Left lung (tissue), 10 donors: Measurements from ENCODE around the gene KCNA3. TPM values are rescaled to one million over a fixed set of nuclear protein-coding genes. Genes with fewer than 3 reads are reported as not detected.

Experiments
- ATAC-seq: fragments of 200-7000 bp; cut with Tn5 transposase; one replicate; pipeline ENCODE4 v1.9.1; 2020; ENCODE audit warnings: moderate library complexity
- DNase-seq, 4 donors: peaks; one replicate each; pipeline ENCODE4 v3.0.0-alpha.2; 2013 to 2020
- H3K27ac ChIP-seq, 2 donors: fragments of 200-600 bp; sonication (generic) in 1 of 2; one replicate each; pipeline versions ENCODE4 v1.5.0 to v1.8.0; 2020 to 2021
- H3K27me3 ChIP-seq, 2 donors: fragments of 200-600 bp; sonication (generic) in 1 of 2; one replicate each; pipeline versions ENCODE4 v1.5.0 to v1.8.0; 2020 to 2021
- H3K36me3 ChIP-seq, 2 donors: fragments of 200-600 bp; sonication (generic) in 1 of 2; one replicate each; pipeline versions ENCODE4 v1.5.0 to v1.8.0; 2020 to 2021
- H3K4me1 ChIP-seq, 2 donors: fragments of 200-600 bp; one replicate each; pipeline ENCODE4 v1.8.0; 2021
- H3K4me3 ChIP-seq, 2 donors: fragments of 200-600 bp; sonication (generic) in 1 of 2; one replicate each; pipeline versions ENCODE4 v1.5.0 to v1.8.0; 2020 to 2021; ENCODE audit warnings: mild to moderate bottlenecking in 1 of 2
- H3K9me3 ChIP-seq, 2 donors: fragments of 200-600 bp; sonication (generic) in 1 of 2; one replicate each; pipeline versions ENCODE4 v1.5.0 to v1.8.0; 2020 to 2021
- intact Hi-C, 2 donors: fragments of 100-400 bp; cut with DNase I; formaldehyde crosslinking; loops; one replicate each; pipeline versions ENCODE4 v1.11.2 to v1.14.2; 2022
- polyA plus RNA-seq, 6 donors: library from polyadenylated mRNA; unstranded; fragments of 120-200 nt; gene quantifications; one replicate each; pipeline ENCODE4 v1.2.1, GENCODE V29; 2013; ENCODE audit not compliant: insufficient read length in 6 of 6
- total RNA-seq, 2 donors: library from RNA; stranded (reverse); fragmentation: NEBNext Ultra II Directional; extraction: Animal tissue kit (Norgen Biotek cat#: 25700); gene quantifications; one replicate each; pipeline ENCODE4 v1.2.1, GENCODE V29; 2021
- TF ChIP-seq, protein P1 (sequence below), 2 donors: fragments of 200-600 bp; sonication (generic) in 1 of 2; IDR thresholded peaks; one replicate each; pipeline versions ENCODE4 v1.5.0 to v1.8.0; 2021; ENCODE audit warnings: antibody characterized with exemption in 2 of 2
- donor health status: DM: no; HTN: yes; CAD: no.
- donor health status: DM: no; HTN: no; CAD: no.

KCNA3 gene
- total and polyA plus RNA-seq, 8 donors: 0.81 to 11.3 (median 1.0) TPM

DNA sequence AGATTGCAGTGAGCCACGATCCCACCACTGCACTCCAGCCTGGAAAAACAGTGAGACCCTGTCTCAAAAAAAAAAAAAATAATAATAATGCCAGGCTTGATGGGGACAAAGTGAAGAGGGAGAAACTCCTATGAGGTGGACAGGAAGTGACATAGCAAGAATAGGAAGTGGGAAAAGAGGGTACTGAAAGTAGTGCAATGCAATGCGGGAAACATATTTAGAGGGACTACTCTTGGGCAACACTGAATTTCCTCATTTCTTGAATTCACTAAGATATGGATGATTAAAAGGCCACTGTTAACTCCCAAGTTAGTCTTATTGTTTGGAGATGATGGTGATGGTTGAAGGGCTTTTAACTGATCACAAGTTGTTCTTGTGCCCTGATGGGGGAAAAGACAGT lies 47.0 kb downstream of the KCNA3 start:
- intact Hi-C loops: no loop called here
- H3K27ac ChIP-seq: peak overlapping the region in 1 of 2 donors; percentile 42
- no peaks in the 10 kb centered on the region for H3K27me3 ChIP-seq
- DNase-seq (no peak), ATAC-seq (no peak)
- H3K4me3 ChIP-seq: no peak overlapping the region
- H3K4me1 ChIP-seq: peaks cover 0 to 20% of the 10 kb centered on the region in 2 donors
- no peaks in the 10 kb centered on the region for H3K9me3 ChIP-seq
- no peaks in the 10 kb centered on the region for H3K36me3 ChIP-seq
- TF ChIP-seq, protein P1, sequence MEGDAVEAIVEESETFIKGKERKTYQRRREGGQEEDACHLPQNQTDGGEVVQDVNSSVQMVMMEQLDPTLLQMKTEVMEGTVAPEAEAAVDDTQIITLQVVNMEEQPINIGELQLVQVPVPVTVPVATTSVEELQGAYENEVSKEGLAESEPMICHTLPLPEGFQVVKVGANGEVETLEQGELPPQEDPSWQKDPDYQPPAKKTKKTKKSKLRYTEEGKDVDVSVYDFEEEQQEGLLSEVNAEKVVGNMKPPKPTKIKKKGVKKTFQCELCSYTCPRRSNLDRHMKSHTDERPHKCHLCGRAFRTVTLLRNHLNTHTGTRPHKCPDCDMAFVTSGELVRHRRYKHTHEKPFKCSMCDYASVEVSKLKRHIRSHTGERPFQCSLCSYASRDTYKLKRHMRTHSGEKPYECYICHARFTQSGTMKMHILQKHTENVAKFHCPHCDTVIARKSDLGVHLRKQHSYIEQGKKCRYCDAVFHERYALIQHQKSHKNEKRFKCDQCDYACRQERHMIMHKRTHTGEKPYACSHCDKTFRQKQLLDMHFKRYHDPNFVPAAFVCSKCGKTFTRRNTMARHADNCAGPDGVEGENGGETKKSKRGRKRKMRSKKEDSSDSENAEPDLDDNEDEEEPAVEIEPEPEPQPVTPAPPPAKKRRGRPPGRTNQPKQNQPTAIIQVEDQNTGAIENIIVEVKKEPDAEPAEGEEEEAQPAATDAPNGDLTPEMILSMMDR (IDR thresholded peaks at IDR 0.05): no peak

DNA sequence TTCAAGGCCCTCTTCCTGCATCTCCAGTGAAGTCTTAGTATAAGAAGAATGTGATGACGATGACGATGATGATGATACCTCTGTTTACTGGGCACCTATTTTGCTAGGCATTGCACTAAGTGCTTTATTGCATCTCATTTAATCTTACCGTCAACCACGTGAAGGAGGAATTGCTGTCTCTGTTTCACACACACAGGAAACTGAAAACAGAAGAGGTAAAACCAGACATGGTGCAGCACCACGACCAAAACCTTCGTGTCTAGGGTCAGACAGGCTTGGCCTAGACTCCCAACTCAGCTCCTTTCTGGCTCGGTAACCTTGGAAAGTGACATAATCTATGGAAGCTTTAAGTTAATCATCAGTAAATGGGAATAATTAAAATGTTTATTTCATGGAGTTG lies 47.9 kb downstream of the KCNA3 start:
- H3K36me3 ChIP-seq: no peaks in the 10 kb centered on the region

More for the DNA sequence above, 47.9 kb downstream of the KCNA3 start:
- no peak overlapping the region for H3K4me3 ChIP-seq
- H3K9me3 ChIP-seq: no peaks in the 10 kb centered on the region
- no peak overlapping the region for H3K27ac ChIP-seq
- intact Hi-C loops: no loop called here
- peaks cover 0 to 20% of the 10 kb centered on the region in 2 donors for H3K4me1 ChIP-seq
- no peaks in the 10 kb centered on the region for H3K27me3 ChIP-seq
- DNase-seq: no peak
- ATAC-seq: no peak
- TF ChIP-seq, protein P1 (IDR thresholded peaks at IDR 0.05): no peak

Other genes starting within 250 kb of the KCNA3 start
- not detected for gene PROK1, start 223.8 kb downstream of the KCNA3 start, total RNA-seq
- under 1 TPM in 2 of 6 donors, not detected in 4; 0.10 to 0.13 TPM for gene PROK1, start 223.8 kb downstream of the KCNA3 start, polyA plus RNA-seq
- not detected for gene KCNA10, start 155.8 kb downstream of the KCNA3 start, total RNA-seq
- gene KCNA10, start 155.8 kb downstream of the KCNA3 start, polyA plus RNA-seq: not detected
- under 1 TPM; 0.42 to 0.50 TPM for gene KCNA2, start 68.6 kb downstream of the KCNA3 start, total RNA-seq
- gene KCNA2, start 68.6 kb downstream of the KCNA3 start, polyA plus RNA-seq: 1 to 10 TPM in 1 of 6 donors, under 1 TPM in 5; 0.46 to 1.1 (median 0.87) TPM
- 100 to 1,000 TPM in 1 of 2 donors, 10 to 100 TPM in 1; 83.5 to 261 TPM for gene CD53, start 198.2 kb upstream of the KCNA3 start, total RNA-seq
- gene CD53, start 198.2 kb upstream of the KCNA3 start, polyA plus RNA-seq: 10 to 100 TPM in 4 of 6 donors, 1 to 10 TPM in 2; 7.8 to 12.5 (median 10.6) TPM